HepG2 (cell line): ENCODE data around the gene MEGF11. TPM values are rescaled to one million over a fixed set of nuclear protein-coding genes. Genes with fewer than 3 reads are reported as not detected.
A peak's percentile ranks its signal among the peaks of the same experiment; 100 is the strongest.

Source experiments
- BCL6 ChIP-seq: IDR thresholded peaks from 2 replicates; pipeline ENCODE4 v1.6.1; 2016; ENCODE audit warnings: missing genetic modification reagents, missing compliant biosample characterization
- CTCF ChIP-seq: sonication (generic); formaldehyde crosslinking; IDR thresholded peaks from 2 replicates; pipeline ENCODE4 v1.5.0; 2020; ENCODE audit warnings: mild to moderate bottlenecking, missing genetic modification reagents, moderate library complexity
- EEA1 ChIP-seq: sonication (generic); formaldehyde crosslinking; IDR thresholded peaks from 2 replicates; pipeline ENCODE4 v1.5.1; 2020; ENCODE audit warnings: mild to moderate bottlenecking, missing genetic modification reagents, borderline replicate concordance
- FOXM1 ChIP-seq: sonication (generic); formaldehyde crosslinking; IDR thresholded peaks from 2 replicates; pipeline ENCODE4 v1.5.0; 2020; ENCODE audit warnings: missing genetic modification reagents
- FOXO1 ChIP-seq: sonication (generic); formaldehyde crosslinking; IDR thresholded peaks from 2 replicates; pipeline ENCODE4 v1.4.0; 2020; ENCODE audit warnings: missing genetic modification reagents
- GATAD2A ChIP-seq: IDR thresholded peaks from 2 replicates; pipeline ENCODE4 v1.6.1; 2016
- GZF1 ChIP-seq: sonication (generic); formaldehyde crosslinking; IDR thresholded peaks from 2 replicates; pipeline ENCODE4 v1.5.1; 2020; ENCODE audit warnings: mild to moderate bottlenecking, missing genetic modification reagents
- JDP2 ChIP-seq: sonication (generic); formaldehyde crosslinking; IDR thresholded peaks from 2 replicates; pipeline ENCODE4 v1.8.1; 2022; ENCODE audit warnings: missing genetic modification reagents, borderline replicate concordance
- KDM2A ChIP-seq: sonication (generic); formaldehyde crosslinking; IDR thresholded peaks from 2 replicates; pipeline ENCODE4 v1.4.0; 2020; ENCODE audit warnings: low read depth, missing genetic modification reagents, borderline replicate concordance
- KLF6 ChIP-seq: IDR thresholded peaks from 2 replicates; pipeline ENCODE4 v1.8.0; 2016; ENCODE audit warnings: missing biosample characterization, missing genetic modification reagents
- MLXIP ChIP-seq: sonication (generic); formaldehyde crosslinking; IDR thresholded peaks from 2 replicates; pipeline ENCODE4 v1.9.0; 2021; ENCODE audit warnings: missing genetic modification reagents, borderline replicate concordance
- SATB2 ChIP-seq: sonication (generic); formaldehyde crosslinking; IDR thresholded peaks from 2 replicates; pipeline ENCODE4 v1.5.0; 2020; ENCODE audit warnings: missing genetic modification reagents
- TIGD3 ChIP-seq: sonication (generic); formaldehyde crosslinking; IDR thresholded peaks from 2 replicates; pipeline ENCODE4 v1.5.1; 2020; ENCODE audit warnings: mild to moderate bottlenecking, missing genetic modification reagents, borderline replicate concordance
- WIZ ChIP-seq: sonication (generic); formaldehyde crosslinking; IDR thresholded peaks from 2 replicates; pipeline ENCODE4 v1.5.1; 2020; ENCODE audit warnings: mild to moderate bottlenecking, missing genetic modification reagents
- ZNF205 ChIP-seq: IDR thresholded peaks from 2 replicates; pipeline ENCODE4 v1.6.1; 2018; ENCODE audit warnings: missing biosample characterization, missing genetic modification reagents
- ZNF296 ChIP-seq: sonication (generic); formaldehyde crosslinking; conservative IDR thresholded peaks from 2 replicates; pipeline ENCODE4 v1.5.0; 2020; ENCODE audit warnings: mild to moderate bottlenecking, missing genetic modification reagents
- ZNF557 ChIP-seq: sonication (generic); formaldehyde crosslinking; IDR thresholded peaks from 2 replicates; pipeline ENCODE4 v1.4.0; 2020; ENCODE audit warnings: missing genetic modification reagents
- ZNF567 ChIP-seq: sonication (generic); formaldehyde crosslinking; IDR thresholded peaks from 2 replicates; pipeline ENCODE4 v1.8.1; 2023; ENCODE audit warnings: mild to moderate bottlenecking, missing genetic modification reagents, borderline replicate concordance
- ZNF776 ChIP-seq: sonication (generic); formaldehyde crosslinking; IDR thresholded peaks from 2 replicates; pipeline ENCODE4 v1.4.0; 2020; ENCODE audit warnings: mild to moderate bottlenecking, missing genetic modification reagents
- ZNF891 ChIP-seq: sonication (generic); formaldehyde crosslinking; IDR thresholded peaks from 2 replicates; pipeline ENCODE4 v1.5.0; 2020; ENCODE audit warnings: mild to moderate bottlenecking, missing genetic modification reagents
- polyA plus RNA-seq, 8 experiments: library from polyadenylated mRNA; depleted of rRNA in 3 of 8; stranded (reverse) in 7 of 8; unstranded in 1 of 8; fragments of >200 nt; fragmentation: Illumina TruSeq in 4 of 8; extraction: Trizol in 4 of 8; gene quantifications; 2 replicates each; pipeline versions ENCODE4 v1.2.1 to v1.2.3, GENCODE V29; 2011 to 2016; ENCODE audit warnings: low read depth in 4 of 8, missing spikeins in 1 of 8, mixed read lengths in 1 of 8; ENCODE audit not compliant: insufficient read depth in 1 of 8
- total RNA-seq, 5 experiments: library from RNA; depleted of rRNA; stranded (reverse); fragments of >200 nt; fragmentation: Illumina TruSeq; extraction: Trizol; gene quantifications; 2 replicates each; pipeline ENCODE4 v1.2.3, GENCODE V29; 2016; ENCODE audit warnings: low read depth in 1 of 5
- TF ChIP-seq, protein P1 (sequence below), 2 experiments: IDR thresholded peaks; 2 replicates each; pipeline ENCODE4 v1.6.1; 2011 to 2012; ENCODE audit warnings: low read length in 2 of 2, borderline replicate concordance in 1 of 2, low read depth in 1 of 2, mild to moderate bottlenecking in 1 of 2, moderate library complexity in 1 of 2

MEGF11 gene
- total and polyA plus RNA-seq, 2 of the 13 experiments (the other 11 are each of a cell fraction or from before 2014, with no cell fraction given): not detected

DNA sequence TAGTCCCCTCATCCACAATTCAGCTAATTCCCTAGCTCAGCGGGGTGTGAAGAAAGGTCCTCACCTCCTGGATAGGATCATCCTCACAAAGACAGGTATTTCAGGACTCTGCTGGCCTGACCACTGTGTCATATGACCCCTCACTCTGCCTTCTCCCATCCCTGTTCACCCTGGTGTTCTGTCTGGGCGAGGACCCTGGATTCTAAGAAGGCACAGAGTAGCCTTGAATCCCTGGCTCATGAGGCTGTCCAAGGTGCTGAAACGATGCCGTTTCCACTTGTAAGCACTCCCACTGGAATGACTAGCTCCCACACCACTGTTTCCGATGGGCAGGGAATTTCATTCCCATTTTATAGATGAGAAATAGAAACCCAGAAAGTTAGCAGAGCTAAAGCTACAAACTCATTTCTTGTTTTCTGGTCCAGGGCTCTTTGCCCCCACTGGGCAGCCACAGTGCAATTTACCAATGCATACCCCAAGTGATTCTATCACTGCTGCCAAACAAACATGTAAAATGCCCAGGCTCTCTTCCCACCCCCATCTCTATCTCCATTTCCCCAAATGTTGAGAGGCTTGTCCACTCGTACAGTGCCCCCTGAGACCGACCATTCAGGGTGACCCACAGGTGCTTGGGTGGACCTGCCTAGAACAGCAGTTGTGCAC is 301.0 kb downstream of the MEGF11 start (continued):
- TF ChIP-seq TIGD3 (CRISPR knock-in tag) (no peak), SATB2 (CRISPR knock-in tag) (peak; percentile 66; the same call in 1 of the 2 replicates), ZNF891 (CRISPR knock-in tag) (no peak), KLF6 (CRISPR knock-in tag) (peak; percentile 83; the same call in 1 of the 2 replicates), MLXIP (CRISPR knock-in tag) (0 out of 2 replicates have a peak, but pooled peaks have one; percentile 58), JDP2 (CRISPR knock-in tag) (no peak), CTCF (no peak), WIZ (CRISPR knock-in tag) (peak; percentile 97), ZNF296 (CRISPR knock-in tag) (no peak), EEA1 (CRISPR knock-in tag) (no peak), ZNF205 (CRISPR knock-in tag) (no peak), ZNF557 (CRISPR knock-in tag) (0 out of 2 replicates have a peak, but pooled peaks have one; percentile 30), BCL6 (CRISPR knock-in tag) (peak; percentile 17; the same call in 1 of the 2 replicates), GATAD2A (peak; percentile 35; the same call in 1 of the 2 replicates), FOXO1 (CRISPR knock-in tag) (0 out of 2 replicates have a peak, but pooled peaks have one; percentile 24), FOXM1 (0 out of 2 replicates have a peak, but pooled peaks have one; percentile 20), ZNF567 (CRISPR knock-in tag) (no peak), KDM2A (CRISPR knock-in tag) (0 out of 2 replicates have a peak, but pooled peaks have one; percentile 32), ZNF776 (no peak), GZF1 (CRISPR knock-in tag) (no peak)
- TF ChIP-seq, protein P1, sequence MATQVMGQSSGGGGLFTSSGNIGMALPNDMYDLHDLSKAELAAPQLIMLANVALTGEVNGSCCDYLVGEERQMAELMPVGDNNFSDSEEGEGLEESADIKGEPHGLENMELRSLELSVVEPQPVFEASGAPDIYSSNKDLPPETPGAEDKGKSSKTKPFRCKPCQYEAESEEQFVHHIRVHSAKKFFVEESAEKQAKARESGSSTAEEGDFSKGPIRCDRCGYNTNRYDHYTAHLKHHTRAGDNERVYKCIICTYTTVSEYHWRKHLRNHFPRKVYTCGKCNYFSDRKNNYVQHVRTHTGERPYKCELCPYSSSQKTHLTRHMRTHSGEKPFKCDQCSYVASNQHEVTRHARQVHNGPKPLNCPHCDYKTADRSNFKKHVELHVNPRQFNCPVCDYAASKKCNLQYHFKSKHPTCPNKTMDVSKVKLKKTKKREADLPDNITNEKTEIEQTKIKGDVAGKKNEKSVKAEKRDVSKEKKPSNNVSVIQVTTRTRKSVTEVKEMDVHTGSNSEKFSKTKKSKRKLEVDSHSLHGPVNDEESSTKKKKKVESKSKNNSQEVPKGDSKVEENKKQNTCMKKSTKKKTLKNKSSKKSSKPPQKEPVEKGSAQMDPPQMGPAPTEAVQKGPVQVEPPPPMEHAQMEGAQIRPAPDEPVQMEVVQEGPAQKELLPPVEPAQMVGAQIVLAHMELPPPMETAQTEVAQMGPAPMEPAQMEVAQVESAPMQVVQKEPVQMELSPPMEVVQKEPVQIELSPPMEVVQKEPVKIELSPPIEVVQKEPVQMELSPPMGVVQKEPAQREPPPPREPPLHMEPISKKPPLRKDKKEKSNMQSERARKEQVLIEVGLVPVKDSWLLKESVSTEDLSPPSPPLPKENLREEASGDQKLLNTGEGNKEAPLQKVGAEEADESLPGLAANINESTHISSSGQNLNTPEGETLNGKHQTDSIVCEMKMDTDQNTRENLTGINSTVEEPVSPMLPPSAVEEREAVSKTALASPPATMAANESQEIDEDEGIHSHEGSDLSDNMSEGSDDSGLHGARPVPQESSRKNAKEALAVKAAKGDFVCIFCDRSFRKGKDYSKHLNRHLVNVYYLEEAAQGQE (IDR thresholded peaks at IDR 0.05; ENCODE audit: borderline replicate concordance in 1 of 2, low read depth in 1 of 2, low read length in 2 of 2): peak in 1 of 2 experiments; percentile 97
